Measurements from ENCODE around the gene TST. TPM values are rescaled to one million over a fixed set of nuclear protein-coding genes. Genes with fewer than 3 reads are reported as not detected.

The TST gene
- total RNA-seq, 1 donor from 2014 or later = 21.5 TPM

- no peak overlapping the region for H3K4me3 Mint-ChIP-seq
- Histone ChIP-seq H3K9me3 (ENCODE audit: low read depth) (no peaks in the 10 kb centered on the region), H3K27me3 (no peaks in the 10 kb centered on the region), H3K9ac (no peak overlapping the region), H3K79me2 (ENCODE audit: low read depth) (no peaks in the 10 kb centered on the region), H3K27ac (no peak overlapping the region), H2AFZ (replicated peaks) (no peak overlapping the region), H3K36me3 (no peaks in the 10 kb centered on the region), H3K4me1 (no peaks in the 10 kb centered on the region), H3K4me2 (no peak overlapping the region), H3F3A (ENCODE audit: low read depth) (no peaks in the 10 kb centered on the region), H3K4me3 (no peak overlapping the region), H4K20me1 (ENCODE audit: low read depth) (no peaks in the 10 kb centered on the region)
- TF ChIP-seq CTCF (IDR thresholded peaks at IDR 0.05) (peak; percentile 35), EZH2 (IDR thresholded peaks at IDR 0.05) (no peak)
- H3K4me1 Mint-ChIP-seq = peaks cover 9% of the 10 kb centered on the region
- H3K9me3 Mint-ChIP-seq = no peaks in the 10 kb centered on the region
- no peak for DNase-seq (ENCODE audit: low spot score)
- no peak overlapping the region for H3K27ac Mint-ChIP-seq
- H3K36me3 Mint-ChIP-seq = no peaks in the 10 kb centered on the region
- H3K27me3 Mint-ChIP-seq (ENCODE audit: insufficient read depth, low read depth) = peaks cover 7% of the 10 kb centered on the region
Observed at GRCh38 chr22:37030560-37031281, 11.5 kb upstream of the TST start.

GRCh38 chr22:37028692-37029674 is 9.7 kb upstream of the TST start:
- peaks cover 4% of the 10 kb centered on the region for H3K27me3 Mint-ChIP-seq (ENCODE audit: insufficient read depth, low read depth)
- no peaks in the 10 kb centered on the region for H3K9me3 Mint-ChIP-seq
- H3K36me3 Mint-ChIP-seq = peaks cover 9% of the 10 kb centered on the region
- H3K79me2 ChIP-seq (ENCODE audit: low read depth) = no peaks in the 10 kb centered on the region
- H3K4me1 Mint-ChIP-seq = peaks cover 11% of the 10 kb centered on the region
- H3K27me3 ChIP-seq = no peaks in the 10 kb centered on the region
- no peak overlapping the region for H3K27ac Mint-ChIP-seq
- H3K36me3 ChIP-seq = no peaks in the 10 kb centered on the region
- no peaks in the 10 kb centered on the region for H3K9me3 ChIP-seq (ENCODE audit: low read depth)
- H3K4me1 ChIP-seq = no peaks in the 10 kb centered on the region
- H3F3A ChIP-seq (ENCODE audit: low read depth) = no peaks in the 10 kb centered on the region
- H3K27ac ChIP-seq = no peak overlapping the region
- no peak for DNase-seq (ENCODE audit: low spot score)
- no peak overlapping the region for H3K4me2 ChIP-seq
- H3K4me3 ChIP-seq = no peak overlapping the region
- H2AFZ ChIP-seq (replicated peaks) = no peak overlapping the region
- H3K9ac ChIP-seq = no peak overlapping the region
- peaks cover 8% of the 10 kb centered on the region for H4K20me1 ChIP-seq (ENCODE audit: low read depth)
- no peak overlapping the region for H3K4me3 Mint-ChIP-seq
- TF ChIP-seq EZH2 (IDR thresholded peaks at IDR 0.05) = no peak
- TF ChIP-seq CTCF (IDR thresholded peaks at IDR 0.05) = no peak
- no peak for TF ChIP-seq EZH2phosphoT487 (IDR thresholded peaks at IDR 0.05)

- H3K9me3 Mint-ChIP-seq = no peaks in the 10 kb centered on the region
- Histone ChIP-seq H4K20me1 (ENCODE audit: low read depth) (peaks cover 21% of the 10 kb centered on the region), H3K36me3 (no peaks in the 10 kb centered on the region), H3K9ac (no peak overlapping the region), H3K9me3 (ENCODE audit: low read depth) (no peaks in the 10 kb centered on the region), H3K4me3 (no peak overlapping the region), H3K27ac (no peak overlapping the region), H2AFZ (replicated peaks) (no peak overlapping the region), H3K4me1 (no peaks in the 10 kb centered on the region), H3K79me2 (ENCODE audit: low read depth) (peaks cover 8% of the 10 kb centered on the region), H3K27me3 (no peaks in the 10 kb centered on the region), H3K4me2 (no peak overlapping the region), H3F3A (ENCODE audit: low read depth) (no peaks in the 10 kb centered on the region)
- no peak overlapping the region for H3K27ac Mint-ChIP-seq
- TF ChIP-seq CTCF (IDR thresholded peaks at IDR 0.05) = no peak
- no peak for TF ChIP-seq EZH2 (IDR thresholded peaks at IDR 0.05)
- TF ChIP-seq EZH2phosphoT487 (IDR thresholded peaks at IDR 0.05) = no peak
- no peak overlapping the region for H3K4me3 Mint-ChIP-seq
- peaks cover 4% of the 10 kb centered on the region for H3K27me3 Mint-ChIP-seq (ENCODE audit: insufficient read depth, low read depth)
- peaks cover 10% of the 10 kb centered on the region for H3K36me3 Mint-ChIP-seq
- H3K4me1 Mint-ChIP-seq = peaks cover 5% of the 10 kb centered on the region
- no peak for DNase-seq (ENCODE audit: low spot score)
Observed at GRCh38 chr22:37027556-37027955, 8.3 kb upstream of the TST start.
